Prostate gland (tissue), 2 donors: ENCODE results near the gene RIMBP2. TPM values are rescaled to one million over a fixed set of nuclear protein-coding genes. Genes with fewer than 3 reads are reported as not detected.

Experiments
- DNase-seq: peaks from one replicate; pipeline ENCODE4 v3.0.0-alpha.2; 2019; ENCODE audit warnings: low spot score
- H3K27ac ChIP-seq, 2 donors: fragments of 200-600 bp; sonication (generic); 2 replicates each; pipeline ENCODE4 v1.5.1; 2017 to 2019
- H3K27me3 ChIP-seq: fragments of 200-600 bp; sonication (generic); replicated peaks from 2 replicates; pipeline ENCODE4 v1.5.1; 2019; ENCODE audit not compliant: insufficient read depth
- H3K36me3 ChIP-seq, 2 donors: fragments of 200-600 bp; sonication (generic); 1 replicate in 1 of 2; 2 replicates in 1 of 2; pipeline versions ENCODE4 v1.5.1 to v1.8.1; 2017 to 2019
- H3K4me1 ChIP-seq: fragments of 200-600 bp; sonication (generic); replicated peaks from 2 replicates; pipeline ENCODE4 v1.5.1; 2019
- H3K4me3 ChIP-seq, 2 donors: fragments of 200-600 bp; sonication (generic); 2 replicates each; pipeline ENCODE4 v1.5.1; 2017 to 2019
- H3K9me3 ChIP-seq: fragments of 200-600 bp; sonication (generic); 2 replicates; pipeline ENCODE4 v1.5.1; 2017
- POLR2A ChIP-seq: fragments of 450-650 bp; IDR thresholded peaks from one replicate; pipeline ENCODE4 v1.6.1; 2016; ENCODE audit warnings: antibody characterized with exemption, mild to moderate bottlenecking
- POLR2AphosphoS5 ChIP-seq: sonication (generic); formaldehyde crosslinking; IDR thresholded peaks from one replicate; pipeline ENCODE4 v1.6.1; 2017; ENCODE audit warnings: antibody characterized with exemption
- WGBS: methylation state at CpG from one replicate; pipeline ENCODE4 v1.1.5; 2018; 5-methylcytosine and 5-hydroxymethylcytosine counted together
- intact Hi-C: fragments of 100-400 bp; cut with DNase I; formaldehyde crosslinking; loops from one replicate; pipeline ENCODE4 v1.14.2; 2022
- total RNA-seq, 2 donors: library from RNA; depleted of rRNA; stranded (reverse); fragments of >200 nt; gene quantifications; one replicate each; pipeline ENCODE4 v1.1.0, GENCODE V29; 2016
- TF ChIP-seq, protein P1 (sequence below), 4 experiments: fragments of 200-600 bp in 2 of 4; fragments of 450-650 bp in 2 of 4; sonication (generic) in 2 of 4; IDR thresholded peaks; 1 replicate in 3 of 4; 2 replicates in 1 of 4; pipeline ENCODE4 v1.5.1; 2016 to 2019; ENCODE audit warnings: antibody characterized with exemption in 4 of 4, mild to moderate bottlenecking in 2 of 4, moderate library complexity in 2 of 4

Gene RIMBP2
- total RNA-seq, 2 donors from 2014 or later: 0.96 to 7.0 TPM

DNA sequence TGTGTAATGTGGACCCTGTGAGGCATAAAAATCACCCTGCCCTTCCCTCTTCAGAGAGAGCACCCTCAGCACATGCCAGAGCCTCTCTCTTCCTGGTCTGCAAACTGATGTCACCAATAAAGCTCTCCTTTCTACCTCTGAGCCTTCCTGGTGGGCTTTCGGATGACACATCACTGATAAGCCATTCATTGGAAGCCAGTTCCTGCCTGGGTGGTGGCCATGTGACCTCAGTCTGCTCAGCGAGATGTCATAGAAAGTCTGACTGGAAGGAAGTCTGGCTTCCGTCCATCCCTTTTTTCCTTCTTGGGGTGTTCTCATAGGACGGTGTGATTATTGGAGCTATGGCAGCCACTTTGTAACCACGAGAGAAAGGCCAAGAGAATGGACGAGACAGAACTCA, 282.7 kb downstream of the RIMBP2 start:
- Histone ChIP-seq H3K4me3 (no peak overlapping the region), H3K4me1 (no peaks in the 10 kb centered on the region), H3K36me3 (no peaks in the 10 kb centered on the region), H3K27ac (no peak overlapping the region), H3K27me3 (no peaks in the 10 kb centered on the region), H3K9me3 (no peaks in the 10 kb centered on the region)
- intact Hi-C loops: no loop called here
- DNase-seq: no peak
- WGBS: 93% methylated on average over 6 of the region's 6 CpGs
- TF ChIP-seq POLR2AphosphoS5 (no peak), POLR2A (no peak)
- TF ChIP-seq, protein P1, sequence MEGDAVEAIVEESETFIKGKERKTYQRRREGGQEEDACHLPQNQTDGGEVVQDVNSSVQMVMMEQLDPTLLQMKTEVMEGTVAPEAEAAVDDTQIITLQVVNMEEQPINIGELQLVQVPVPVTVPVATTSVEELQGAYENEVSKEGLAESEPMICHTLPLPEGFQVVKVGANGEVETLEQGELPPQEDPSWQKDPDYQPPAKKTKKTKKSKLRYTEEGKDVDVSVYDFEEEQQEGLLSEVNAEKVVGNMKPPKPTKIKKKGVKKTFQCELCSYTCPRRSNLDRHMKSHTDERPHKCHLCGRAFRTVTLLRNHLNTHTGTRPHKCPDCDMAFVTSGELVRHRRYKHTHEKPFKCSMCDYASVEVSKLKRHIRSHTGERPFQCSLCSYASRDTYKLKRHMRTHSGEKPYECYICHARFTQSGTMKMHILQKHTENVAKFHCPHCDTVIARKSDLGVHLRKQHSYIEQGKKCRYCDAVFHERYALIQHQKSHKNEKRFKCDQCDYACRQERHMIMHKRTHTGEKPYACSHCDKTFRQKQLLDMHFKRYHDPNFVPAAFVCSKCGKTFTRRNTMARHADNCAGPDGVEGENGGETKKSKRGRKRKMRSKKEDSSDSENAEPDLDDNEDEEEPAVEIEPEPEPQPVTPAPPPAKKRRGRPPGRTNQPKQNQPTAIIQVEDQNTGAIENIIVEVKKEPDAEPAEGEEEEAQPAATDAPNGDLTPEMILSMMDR (IDR thresholded peaks at IDR 0.05): no peak

DNA sequence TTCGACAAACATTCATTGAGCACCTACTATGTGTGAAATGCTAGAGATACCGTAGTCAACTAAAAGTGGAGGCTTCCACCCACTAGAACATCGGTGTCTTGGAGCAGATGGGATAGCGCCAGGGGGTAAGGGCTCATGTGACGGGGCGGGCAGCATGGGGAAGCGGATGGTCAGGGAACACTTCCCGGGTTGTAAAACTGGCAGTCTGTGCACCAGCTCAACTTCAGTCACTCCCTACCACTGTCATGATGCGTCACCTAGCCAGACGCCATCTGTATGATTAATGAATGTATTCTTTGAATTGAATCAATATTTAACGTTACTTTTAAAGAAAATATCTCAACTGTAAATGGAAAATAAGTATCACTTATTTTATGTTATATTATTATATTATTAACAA, 284.9 kb downstream of the RIMBP2 start:
- TF ChIP-seq POLR2A (no peak), POLR2AphosphoS5 (no peak)
- TF ChIP-seq, protein P1 (IDR thresholded peaks at IDR 0.05): no peak
- intact Hi-C loops: no loop called here

DNA sequence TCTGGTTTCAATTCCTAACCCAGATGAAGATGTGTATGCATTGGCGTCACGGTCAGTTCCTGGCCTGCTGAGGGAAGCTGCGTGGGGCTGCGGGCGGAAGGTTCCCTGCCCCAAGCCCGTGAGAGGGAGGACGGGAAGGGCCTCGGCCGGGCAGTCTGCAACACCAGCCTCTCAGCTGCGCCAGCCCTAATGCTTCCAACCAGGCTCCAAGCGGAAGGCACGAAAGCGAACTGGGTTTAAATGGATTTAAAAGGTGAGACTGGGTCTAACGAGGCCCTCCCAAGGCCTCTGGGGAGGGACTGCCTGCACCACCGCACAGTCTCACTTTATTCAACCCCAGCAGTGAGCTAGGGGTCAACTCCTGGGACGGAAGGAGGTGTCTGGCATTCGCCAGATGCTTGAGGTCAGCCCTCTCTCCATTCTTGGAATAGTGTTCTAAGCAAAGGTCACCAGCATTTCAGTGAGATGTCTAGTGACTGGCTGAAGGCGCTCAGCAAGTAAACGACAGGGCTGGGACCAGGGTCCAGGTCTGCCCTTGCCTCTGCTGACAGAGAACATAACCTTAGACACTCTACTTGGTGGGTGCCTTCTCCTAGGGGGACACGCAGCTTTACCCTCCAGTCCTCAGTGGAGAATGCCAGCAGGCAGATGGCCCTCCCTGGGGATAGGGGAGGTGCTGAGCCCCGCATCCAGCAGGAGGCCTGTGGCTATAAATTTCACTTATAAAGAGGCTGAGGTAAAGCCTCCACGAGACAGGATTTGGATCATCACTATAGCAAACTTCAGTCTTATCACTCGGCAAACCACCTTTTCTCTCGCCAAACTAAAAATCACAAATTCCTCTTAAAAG, 286.2 kb downstream of the RIMBP2 start:
- H3K4me1 ChIP-seq: no peaks in the 10 kb centered on the region
- H3K9me3 ChIP-seq: no peaks in the 10 kb centered on the region
- WGBS: 84% methylated on average over 24 of the region's 24 CpGs
- H3K27me3 ChIP-seq: no peaks in the 10 kb centered on the region
- no peak for DNase-seq
- no peak overlapping the region for H3K4me3 ChIP-seq
- TF ChIP-seq, protein P1 (IDR thresholded peaks at IDR 0.05): no peak
- TF ChIP-seq POLR2AphosphoS5: no peak
- TF ChIP-seq POLR2A: no peak
- H3K27ac ChIP-seq: no peak overlapping the region
- intact Hi-C loops: no loop called here
- H3K36me3 ChIP-seq: no peaks in the 10 kb centered on the region

More for the DNA sequence above, 284.9 kb downstream of the RIMBP2 start:
- H3K27ac ChIP-seq: no peak overlapping the region
- H3K9me3 ChIP-seq: no peaks in the 10 kb centered on the region
- DNase-seq: no peak
- no peaks in the 10 kb centered on the region for H3K4me1 ChIP-seq
- WGBS: 92% methylated on average over 11 of the region's 11 CpGs
- H3K36me3 ChIP-seq: no peaks in the 10 kb centered on the region
- no peak overlapping the region for H3K4me3 ChIP-seq
- H3K27me3 ChIP-seq: no peaks in the 10 kb centered on the region

DNA sequence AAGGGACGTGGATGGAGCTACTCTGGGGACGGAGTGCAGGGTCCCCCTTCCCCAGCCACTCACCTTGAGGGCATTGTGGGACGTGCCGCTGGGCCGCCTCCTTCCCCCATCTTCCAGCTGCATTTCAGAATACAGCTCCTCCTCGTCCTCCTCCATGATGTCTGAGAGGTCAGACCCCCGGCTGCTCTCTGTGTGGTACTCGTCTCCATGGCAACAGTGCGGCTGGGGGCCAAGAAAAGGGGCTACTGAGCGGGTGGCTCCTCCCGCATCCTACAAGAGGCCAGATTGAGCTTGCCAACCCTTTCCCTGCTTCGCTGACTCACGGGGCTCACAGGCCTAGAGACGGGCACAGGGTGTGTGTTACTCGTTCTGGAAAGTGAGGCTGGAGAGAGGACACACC, 288.0 kb downstream of the RIMBP2 start:
- intact Hi-C loops: no loop called here
- Histone ChIP-seq H3K36me3 (no peaks in the 10 kb centered on the region), H3K27ac (no peak overlapping the region), H3K9me3 (no peaks in the 10 kb centered on the region), H3K27me3 (no peaks in the 10 kb centered on the region), H3K4me3 (no peak overlapping the region), H3K4me1 (no peaks in the 10 kb centered on the region)
- DNase-seq: no peak
- TF ChIP-seq POLR2A (no peak), POLR2AphosphoS5 (no peak)
- TF ChIP-seq, protein P1 (IDR thresholded peaks at IDR 0.05): no peak
- WGBS: 80% methylated on average over 15 of the region's 15 CpGs

DNA sequence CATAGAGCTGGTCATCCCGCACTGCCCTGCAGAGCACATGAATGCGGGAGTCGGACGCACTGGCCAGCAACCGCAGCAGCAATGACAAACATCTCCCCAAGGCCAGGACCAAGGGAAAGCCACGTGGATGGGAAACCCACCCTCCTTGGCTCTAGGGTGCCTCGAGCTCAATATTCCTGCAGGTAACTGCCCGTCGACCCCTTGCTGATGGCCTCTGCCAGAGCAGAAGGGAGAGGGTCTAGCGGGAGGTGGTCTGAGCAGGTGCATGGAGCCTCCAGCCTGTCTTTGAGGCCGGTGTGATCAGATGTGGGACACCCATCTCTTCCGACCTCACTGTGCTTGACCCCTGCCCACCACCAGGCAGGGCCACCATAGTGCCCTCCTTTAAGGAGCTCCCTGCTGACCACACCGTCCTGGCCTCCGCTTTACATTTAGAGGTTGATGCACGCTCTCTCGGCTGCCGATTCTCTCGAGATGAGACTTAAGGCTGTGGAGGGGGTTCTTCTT, 288.7 kb downstream of the RIMBP2 start:
- no peak overlapping the region for H3K4me3 ChIP-seq
- H3K27me3 ChIP-seq: no peaks in the 10 kb centered on the region
- intact Hi-C loops: no loop called here
- WGBS: 91% methylated on average over 18 of the region's 18 CpGs
- H3K27ac ChIP-seq: no peak overlapping the region
- H3K9me3 ChIP-seq: no peaks in the 10 kb centered on the region
- TF ChIP-seq POLR2AphosphoS5 (no peak), POLR2A (no peak)
- TF ChIP-seq, protein P1 (IDR thresholded peaks at IDR 0.05): no peak
- H3K4me1 ChIP-seq: no peaks in the 10 kb centered on the region
- no peak for DNase-seq
- no peaks in the 10 kb centered on the region for H3K36me3 ChIP-seq
